Left ventricle myocardium inferior (tissue), 1 donor: ENCODE results near the gene RXFP1. TPM values are rescaled to one million over a fixed set of nuclear protein-coding genes. Genes with fewer than 3 reads are reported as not detected.

Source experiments
- DNase-seq: peaks from one replicate; pipeline ENCODE4 v3.0.0-alpha.2; 2020
- H3K27ac ChIP-seq: fragments of 200-600 bp; replicated peaks from 2 replicates; pipeline ENCODE4 v1.8.0; 2021
- H3K27me3 ChIP-seq: fragments of 200-600 bp; 2 replicates; pipeline ENCODE4 v1.8.0; 2021; ENCODE audit warnings: low read depth
- H3K36me3 ChIP-seq: fragments of 200-600 bp; 2 replicates; pipeline ENCODE4 v1.8.0; 2021
- H3K4me1 ChIP-seq: fragments of 200-600 bp; 2 replicates; pipeline ENCODE4 v1.8.0; 2021
- H3K4me3 ChIP-seq: fragments of 200-600 bp; 2 replicates; pipeline ENCODE4 v1.8.0; 2021; ENCODE audit warnings: mild to moderate bottlenecking, moderate library complexity
- H3K9me3 ChIP-seq: fragments of 200-600 bp; replicated peaks from 2 replicates; pipeline ENCODE4 v1.8.0; 2021
- intact Hi-C: fragments of 100-400 bp; cut with micrococcal nuclease; formaldehyde crosslinking; loops from one replicate; pipeline ENCODE4 v1.11.0; 2022
- long read RNA-seq: library from polyadenylated mRNA; unstranded; transcript quantifications from one replicate; pipeline ENCODE4 v2.0.0, GENCODE V29; 2021
- total RNA-seq: library from RNA; stranded (reverse); fragmentation: NEBNext Ultra II Directional; extraction: Animal tissue kit (Norgen Biotek cat#: 25700); gene quantifications from one replicate; pipeline ENCODE4 v1.2.1, GENCODE V29; 2021
- TF ChIP-seq, protein P1 (sequence below): fragments of 200-600 bp; IDR thresholded peaks from 2 replicates; pipeline ENCODE4 v1.8.0; 2021; ENCODE audit warnings: antibody characterized with exemption, mild to moderate bottlenecking, borderline replicate concordance
- donor health status: DM: no; HTN: yes; CAD: no; lungs with severe emphysema.

Gene RXFP1
- total RNA-seq, result not detected
- long read RNA-seq, result 0 reads

GRCh38 chr4:158521484-158522088 lies at the start of gene RXFP1:
Gene RXFP1, plus strand, starts transcription at chr4:158521882. Its CDS starts 95 bp downstream, at chr4:158521977.
- DNase-seq, result no peak
- Histone ChIP-seq H3K36me3 (no peaks in the 10 kb centered on the region), H3K27ac (no peak within 1 kb of the TSS), H3K4me3 (no peak within 1 kb of the TSS), H3K4me1 (no peaks in the 10 kb centered on the region), H3K27me3 (no peaks in the 10 kb centered on the region), H3K9me3 (no peaks in the 10 kb centered on the region)
- intact Hi-C loops, result no loop called here
- TF ChIP-seq, protein P1, sequence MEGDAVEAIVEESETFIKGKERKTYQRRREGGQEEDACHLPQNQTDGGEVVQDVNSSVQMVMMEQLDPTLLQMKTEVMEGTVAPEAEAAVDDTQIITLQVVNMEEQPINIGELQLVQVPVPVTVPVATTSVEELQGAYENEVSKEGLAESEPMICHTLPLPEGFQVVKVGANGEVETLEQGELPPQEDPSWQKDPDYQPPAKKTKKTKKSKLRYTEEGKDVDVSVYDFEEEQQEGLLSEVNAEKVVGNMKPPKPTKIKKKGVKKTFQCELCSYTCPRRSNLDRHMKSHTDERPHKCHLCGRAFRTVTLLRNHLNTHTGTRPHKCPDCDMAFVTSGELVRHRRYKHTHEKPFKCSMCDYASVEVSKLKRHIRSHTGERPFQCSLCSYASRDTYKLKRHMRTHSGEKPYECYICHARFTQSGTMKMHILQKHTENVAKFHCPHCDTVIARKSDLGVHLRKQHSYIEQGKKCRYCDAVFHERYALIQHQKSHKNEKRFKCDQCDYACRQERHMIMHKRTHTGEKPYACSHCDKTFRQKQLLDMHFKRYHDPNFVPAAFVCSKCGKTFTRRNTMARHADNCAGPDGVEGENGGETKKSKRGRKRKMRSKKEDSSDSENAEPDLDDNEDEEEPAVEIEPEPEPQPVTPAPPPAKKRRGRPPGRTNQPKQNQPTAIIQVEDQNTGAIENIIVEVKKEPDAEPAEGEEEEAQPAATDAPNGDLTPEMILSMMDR, result no peak

- intact Hi-C loops, result no loop called here
- Histone ChIP-seq H3K4me3 (no peak overlapping the region), H3K36me3 (no peaks in the 10 kb centered on the region), H3K27me3 (no peaks in the 10 kb centered on the region), H3K9me3 (peaks cover 1% of the 10 kb centered on the region), H3K4me1 (no peaks in the 10 kb centered on the region), H3K27ac (no peak overlapping the region)
- TF ChIP-seq, protein P1, result no peak
- no peak for DNase-seq
These were observed 39.9 kb upstream of the RXFP1 start for GRCh38 chr4:158481811-158482210.

GRCh38 chr4:158484173-158484885 lies 37.4 kb upstream of the RXFP1 start:
- intact Hi-C loops, result no loop called here
- no peaks in the 10 kb centered on the region for H3K36me3 ChIP-seq
- TF ChIP-seq, protein P1, result no peak

DNA sequence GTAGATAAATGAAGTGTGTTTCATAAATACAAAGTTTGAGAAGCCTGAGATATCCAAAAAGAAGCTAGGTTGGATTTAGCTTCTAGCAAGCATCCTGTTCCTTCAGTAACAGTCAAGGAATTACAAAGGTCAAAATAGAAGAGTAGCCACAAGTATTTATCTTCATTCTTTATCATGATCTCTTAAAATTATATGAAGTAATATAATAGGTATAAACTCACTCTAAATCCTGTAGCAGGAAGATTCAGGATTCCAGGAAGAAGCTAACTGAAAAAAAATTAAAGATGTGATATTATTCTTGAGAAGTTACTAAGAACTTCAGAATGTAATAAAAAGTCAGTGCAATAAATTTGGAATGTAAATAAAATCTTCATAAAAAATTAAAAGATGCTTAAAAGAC lies 31.1 kb upstream of the RXFP1 start:
- H3K27me3 ChIP-seq, result no peaks in the 10 kb centered on the region
- TF ChIP-seq, protein P1, result no peak
- no peak overlapping the region for H3K4me3 ChIP-seq
- H3K9me3 ChIP-seq, result peaks cover 18% of the 10 kb centered on the region
- intact Hi-C loops, result no loop called here
- no peak overlapping the region for H3K27ac ChIP-seq
- no peaks in the 10 kb centered on the region for H3K4me1 ChIP-seq
- no peak for DNase-seq
- no peaks in the 10 kb centered on the region for H3K36me3 ChIP-seq

More at GRCh38 chr4:158484173-158484885, 37.4 kb upstream of the RXFP1 start:
- Histone ChIP-seq H3K4me3 (no peak overlapping the region), H3K27ac (no peak overlapping the region), H3K9me3 (peaks cover 4% of the 10 kb centered on the region), H3K4me1 (no peaks in the 10 kb centered on the region), H3K27me3 (no peaks in the 10 kb centered on the region)
- DNase-seq, result no peak

DNA sequence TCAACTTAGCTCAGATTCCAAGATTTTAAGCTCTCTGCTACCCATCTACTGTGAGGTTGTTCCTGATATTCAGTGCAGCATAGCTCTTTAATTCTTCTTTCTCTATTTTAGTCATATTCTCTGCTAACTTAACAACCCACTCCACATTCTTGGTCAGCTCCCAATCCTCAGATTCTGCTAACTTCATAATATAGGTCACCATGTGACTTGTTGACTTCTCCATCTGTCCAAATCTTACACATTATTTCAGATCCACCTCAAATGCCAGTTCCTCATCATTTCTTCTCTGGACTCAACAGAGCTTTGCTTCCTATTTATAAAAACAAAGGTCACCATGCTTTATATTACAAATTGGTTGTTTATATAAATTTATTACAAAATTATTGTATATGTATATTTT lies 29.3 kb upstream of the RXFP1 start:
- Histone ChIP-seq H3K27ac (no peak overlapping the region), H3K36me3 (no peaks in the 10 kb centered on the region), H3K9me3 (peaks cover 14% of the 10 kb centered on the region), H3K4me1 (no peaks in the 10 kb centered on the region), H3K27me3 (no peaks in the 10 kb centered on the region), H3K4me3 (no peak overlapping the region)
- intact Hi-C loops, result no loop called here
- TF ChIP-seq, protein P1, result no peak
- no peak for DNase-seq
